Activated T-cell treated with anti-CD3 and anti-CD28 coated beads for 4 hours (primary cell): Measurements from ENCODE around the gene DEK.

Experiments used
- DNase-seq: peaks from one replicate; pipeline ENCODE4 v3.0.0-alpha.2; 2020

DEK gene

GRCh38 chr6:18265787-18266522, 1.6 kb upstream of the DEK start:
- DNase-seq = no peak

- no peak for DNase-seq
Observed at GRCh38 chr6:18264923-18265377, 620 bp upstream of the DEK start.

DNA sequence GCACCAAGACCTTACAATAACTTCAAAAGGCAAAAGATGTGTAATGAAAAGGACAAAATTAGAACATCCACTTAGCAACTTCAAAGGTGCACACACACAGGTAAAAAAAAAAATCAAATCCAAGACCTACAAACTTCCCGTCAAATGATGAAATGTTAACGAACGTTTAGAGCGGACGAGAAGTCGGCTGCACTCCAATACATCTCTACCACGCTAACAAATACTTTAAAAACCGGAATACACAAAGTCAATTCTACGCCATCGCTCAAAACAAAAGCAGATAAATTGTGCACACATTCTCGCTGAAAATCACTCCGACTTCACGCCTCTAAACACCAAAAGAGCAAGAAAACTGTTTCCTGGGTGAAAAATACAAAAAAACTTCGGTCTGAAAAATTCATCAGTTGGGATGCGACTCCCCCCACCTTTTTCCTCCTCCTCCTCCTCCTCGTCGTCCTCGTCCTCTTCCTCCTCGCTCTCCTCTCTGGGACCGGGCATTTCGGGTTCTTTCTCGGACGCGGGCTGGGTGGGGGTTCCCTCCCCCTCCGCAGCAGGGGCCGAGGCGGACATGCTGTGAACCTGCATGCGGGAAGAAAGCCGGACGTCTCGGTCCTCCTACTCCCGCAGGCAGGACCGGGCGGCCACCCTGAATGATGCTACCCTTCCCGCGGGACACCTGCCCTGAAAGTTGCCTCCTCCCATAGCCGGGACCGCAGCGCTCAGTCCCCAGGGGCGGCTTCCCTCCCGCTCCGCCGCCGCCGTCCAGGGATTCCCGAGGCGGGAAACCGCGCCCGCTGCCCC, 712 bp downstream of the DEK start:
- peak; percentile 18 for DNase-seq

- peak; percentile 25 for DNase-seq
Observed at GRCh38 chr6:18262702-18263417, 1.5 kb downstream of the DEK start.

- no peak for DNase-seq
Observed at GRCh38 chr6:18261877-18262276, 2.5 kb downstream of the DEK start.

DNA sequence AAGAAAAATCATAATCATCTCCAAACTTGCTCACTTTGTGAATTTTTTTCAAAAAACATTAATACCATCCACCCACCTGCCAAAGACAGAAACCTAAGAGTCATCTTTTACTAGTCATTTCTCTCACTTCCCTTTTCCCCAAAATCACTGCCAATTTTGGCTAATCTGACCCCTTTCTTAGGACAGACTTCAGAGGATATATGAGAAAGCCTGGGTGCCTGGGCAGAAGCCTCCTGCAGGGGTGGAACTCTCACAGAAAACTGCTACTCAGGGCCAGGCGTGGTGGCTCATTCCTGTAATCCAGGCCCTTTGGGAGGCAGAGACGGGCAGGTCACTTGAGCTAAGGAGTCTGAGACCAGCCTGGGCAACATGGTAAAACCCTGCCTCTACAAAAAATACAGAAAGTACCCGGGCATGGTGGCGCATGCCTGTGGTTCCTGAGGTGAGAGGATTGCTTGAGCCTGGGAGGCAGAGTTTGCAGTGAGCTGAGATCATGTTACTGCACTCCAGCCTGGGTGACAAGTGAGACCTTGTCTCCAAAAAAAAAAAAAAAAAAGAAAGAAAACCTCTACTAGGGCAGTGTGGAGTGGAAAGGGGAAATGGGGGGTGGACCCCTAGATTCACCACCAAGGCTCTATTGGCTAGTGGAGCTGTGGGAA, 3.8 kb downstream of the DEK start:
- DNase-seq = no peak

DNA sequence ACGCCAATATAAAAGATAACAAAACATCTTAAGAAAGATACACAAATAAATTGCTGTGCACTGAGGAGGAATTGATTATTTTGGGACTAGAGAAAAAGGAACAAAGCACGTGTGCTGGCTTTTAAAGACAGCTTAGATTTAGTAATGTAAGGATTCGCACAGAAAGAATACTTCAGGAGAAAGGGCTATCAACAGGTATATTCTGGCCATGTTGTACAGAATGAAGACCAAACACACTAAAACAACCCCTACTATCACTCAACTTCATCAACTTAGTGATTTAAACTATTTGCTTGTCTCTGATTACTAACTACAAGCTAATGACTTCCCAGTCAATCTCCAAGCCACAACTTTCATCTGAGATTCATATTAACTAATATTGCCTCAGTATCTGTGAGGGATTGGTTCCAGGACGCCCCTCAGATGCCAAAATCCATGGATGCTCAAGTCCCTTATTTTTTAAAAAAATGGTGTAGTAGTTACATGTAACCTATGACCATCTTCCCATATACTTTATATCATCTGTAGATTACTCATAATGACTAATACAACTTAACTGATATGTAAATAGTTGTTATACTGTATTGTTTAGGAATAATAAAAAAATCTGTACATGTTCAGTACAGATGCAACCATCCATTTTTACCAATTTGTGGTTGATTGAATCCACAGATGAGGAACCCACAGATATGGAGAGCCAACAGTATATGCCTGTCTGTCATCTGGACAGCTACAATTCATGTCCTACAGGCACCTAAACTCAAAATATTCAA, 4.5 kb downstream of the DEK start:
- no peak for DNase-seq

GRCh38 chr6:18254793-18255192, 9.5 kb downstream of the DEK start:
- DNase-seq = no peak

GRCh38 chr6:18253635-18254034, 10.7 kb downstream of the DEK start:
- no peak for DNase-seq

GRCh38 chr6:18249271-18249670, 15.1 kb downstream of the DEK start:
- DNase-seq = no peak

- no peak for DNase-seq
Observed at GRCh38 chr6:18248698-18249097, 15.6 kb downstream of the DEK start.

DNA sequence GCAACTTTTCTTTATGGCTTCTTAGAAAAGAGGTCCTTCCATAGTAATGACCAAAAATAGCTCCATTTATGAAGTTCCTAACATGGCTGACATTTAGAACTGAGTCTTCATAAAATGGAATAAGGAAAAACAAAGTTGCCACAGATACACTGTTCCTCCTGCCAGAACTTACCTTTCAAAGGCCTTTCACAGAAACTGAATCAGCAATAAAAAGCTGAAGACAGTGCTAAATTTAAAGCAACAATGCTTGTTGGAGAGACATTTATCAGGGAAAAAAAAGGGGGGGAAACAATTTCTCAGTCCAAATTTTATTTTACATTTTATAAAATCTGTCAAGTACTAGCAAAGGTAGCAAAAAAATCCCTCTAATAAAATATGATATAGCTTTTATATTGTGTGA, 17.3 kb downstream of the DEK start:
- DNase-seq = no peak

- DNase-seq = no peak
Observed at GRCh38 chr6:18246205-18246604, 18.1 kb downstream of the DEK start.

DNA sequence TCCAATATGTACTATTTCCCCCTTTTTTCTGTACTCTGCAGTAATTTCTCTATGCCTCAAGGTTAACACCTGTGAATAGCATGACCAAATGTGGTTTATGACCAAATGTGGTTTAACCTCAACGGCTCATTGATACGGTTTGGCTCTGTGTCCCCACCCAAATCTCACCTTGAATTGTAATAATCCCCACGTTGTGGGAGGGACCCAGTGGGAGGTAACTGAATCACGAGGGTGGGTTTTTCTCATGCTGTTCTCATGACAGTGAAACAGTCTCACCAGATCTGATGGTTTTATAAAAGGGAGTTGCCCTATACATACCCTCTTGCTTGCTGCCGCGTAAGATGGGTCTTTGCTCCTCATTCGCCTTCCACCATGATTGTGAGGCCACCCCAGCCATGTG, 18.7 kb downstream of the DEK start:
- DNase-seq = no peak

DNA sequence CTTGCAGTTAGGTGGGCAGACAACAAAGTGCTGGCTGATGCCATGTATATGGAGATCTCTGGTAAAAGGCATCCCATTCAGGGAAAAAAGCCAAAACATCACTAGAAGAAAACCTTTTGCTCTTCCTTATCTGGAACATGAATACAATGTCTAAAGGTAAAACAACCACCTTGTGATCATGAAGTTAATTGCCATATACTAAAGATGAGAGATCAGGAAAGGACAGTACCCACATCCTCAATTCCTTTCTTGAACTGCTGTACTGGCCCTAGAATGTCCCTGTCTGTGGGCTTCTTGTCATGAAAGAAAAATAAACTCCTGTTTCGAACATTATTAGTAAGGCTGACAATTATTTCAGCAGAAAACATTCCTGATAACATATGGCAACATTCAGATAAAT, 19.3 kb downstream of the DEK start:
- DNase-seq = no peak

- no peak for DNase-seq
Observed at GRCh38 chr6:18244251-18244650, 20.1 kb downstream of the DEK start.

DNA sequence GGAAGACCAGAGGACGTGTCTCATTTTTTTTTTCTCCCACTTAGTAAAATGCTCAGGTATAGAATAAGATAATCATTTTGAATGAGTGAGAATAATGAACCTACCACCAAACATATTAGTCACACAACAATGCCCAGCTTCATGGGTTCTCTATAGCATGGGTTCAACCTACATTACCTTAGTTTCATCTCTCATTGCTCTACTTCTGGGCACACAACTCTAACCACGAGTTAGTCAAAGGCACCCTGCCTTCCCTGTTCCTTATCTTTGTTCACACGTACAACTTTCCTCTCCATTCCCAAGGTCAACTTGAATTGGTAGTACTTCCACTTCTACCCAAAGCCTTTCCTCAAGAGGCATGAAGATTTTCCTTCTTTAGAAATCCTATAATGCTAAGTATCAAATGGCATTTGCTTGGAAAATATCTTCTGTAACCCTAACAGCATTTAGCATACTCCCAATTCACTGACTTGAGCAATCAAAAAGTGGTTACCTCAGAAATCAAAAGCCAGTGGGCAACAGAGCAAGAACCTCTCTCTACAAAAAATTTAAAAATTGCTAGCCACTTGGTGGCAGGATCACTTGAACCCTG, 20.9 kb downstream of the DEK start:
- DNase-seq = no peak

GRCh38 chr6:18242062-18242851, 22.1 kb downstream of the DEK start:
- DNase-seq = no peak

- DNase-seq = no peak
Observed at GRCh38 chr6:18241208-18242038, 22.9 kb downstream of the DEK start.

DNA sequence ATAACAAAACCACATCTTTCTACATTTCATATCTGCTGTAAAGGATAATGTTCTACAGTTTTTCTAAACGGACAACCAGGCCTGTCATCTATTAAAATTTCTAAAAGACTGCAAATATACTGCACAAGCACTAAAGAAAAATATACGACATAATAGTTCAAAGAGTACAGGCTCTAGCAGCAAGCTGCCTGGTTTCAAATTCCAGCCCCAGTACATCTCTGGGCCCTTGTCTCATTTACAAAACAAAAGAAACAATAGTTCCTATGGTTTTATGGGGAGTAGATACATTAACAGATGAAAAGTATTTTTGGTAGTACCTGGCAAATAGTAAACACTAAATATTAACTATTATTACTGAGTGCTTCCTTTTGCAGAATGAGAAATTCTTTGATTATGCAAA, 24.1 kb downstream of the DEK start:
- DNase-seq = no peak
